Measurements from ENCODE around the gene IGFBP3.

IGFBP3 gene

DNA sequence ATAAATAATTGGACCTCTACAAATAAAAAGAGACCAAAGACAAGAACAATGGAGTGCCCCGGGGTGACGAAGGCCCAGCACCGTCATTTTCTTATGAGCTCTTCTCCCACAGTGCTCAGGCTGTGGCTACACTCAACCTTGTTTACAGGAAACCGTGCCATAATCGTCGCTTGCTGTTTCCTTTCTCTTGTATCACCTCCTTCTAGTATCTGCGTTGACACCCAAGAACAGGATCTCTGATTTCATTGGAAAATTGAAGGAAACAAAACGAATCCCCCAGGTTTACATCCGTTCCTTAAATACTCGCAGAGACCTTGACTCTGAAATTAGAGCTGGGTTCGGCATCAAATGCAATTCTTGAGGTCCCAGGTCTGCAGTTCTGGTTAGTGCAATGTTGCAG is 1.7 kb upstream of the IGFBP3 start:
- DNase-seq (ENCODE audit: low spot score) = no peak

- peak; percentile 68 for DNase-seq (ENCODE audit: low spot score)
Measured at GRCh38 chr7:45921699-45922519, 837 bp upstream of the IGFBP3 start.

- DNase-seq (ENCODE audit: low spot score) = no peak
Measured at GRCh38 chr7:45921381-45921698, 268 bp upstream of the IGFBP3 start.

DNA sequence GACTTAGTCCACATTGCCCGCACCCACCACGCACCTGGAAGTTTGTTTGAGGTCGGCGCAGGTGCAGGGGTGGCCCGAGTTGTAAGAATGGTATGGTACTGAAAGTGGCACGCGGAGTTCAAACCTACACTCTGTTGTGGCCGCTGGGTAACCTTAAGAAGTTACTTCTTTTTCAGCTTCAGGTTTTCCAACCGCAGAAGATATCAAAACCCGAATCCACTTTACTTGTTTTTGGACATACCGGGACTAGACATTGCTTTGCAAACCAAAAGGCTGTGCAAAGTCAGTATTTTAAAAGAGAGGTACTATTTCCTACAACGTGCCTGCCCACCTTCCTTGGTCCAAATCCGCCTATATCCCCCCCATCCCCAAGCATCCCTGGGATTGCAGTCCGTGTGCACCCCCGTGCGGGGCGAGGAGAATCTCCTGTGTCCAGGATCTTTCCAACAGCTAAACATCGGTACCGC is 1.0 kb downstream of the IGFBP3 start:
- no peak for DNase-seq (ENCODE audit: low spot score)

GRCh38 chr7:45919231-45919784 is 1.8 kb downstream of the IGFBP3 start:
- no peak for DNase-seq (ENCODE audit: low spot score)

- DNase-seq (ENCODE audit: low spot score) = no peak
Measured at GRCh38 chr7:45918556-45918955, 2.5 kb downstream of the IGFBP3 start.

DNA sequence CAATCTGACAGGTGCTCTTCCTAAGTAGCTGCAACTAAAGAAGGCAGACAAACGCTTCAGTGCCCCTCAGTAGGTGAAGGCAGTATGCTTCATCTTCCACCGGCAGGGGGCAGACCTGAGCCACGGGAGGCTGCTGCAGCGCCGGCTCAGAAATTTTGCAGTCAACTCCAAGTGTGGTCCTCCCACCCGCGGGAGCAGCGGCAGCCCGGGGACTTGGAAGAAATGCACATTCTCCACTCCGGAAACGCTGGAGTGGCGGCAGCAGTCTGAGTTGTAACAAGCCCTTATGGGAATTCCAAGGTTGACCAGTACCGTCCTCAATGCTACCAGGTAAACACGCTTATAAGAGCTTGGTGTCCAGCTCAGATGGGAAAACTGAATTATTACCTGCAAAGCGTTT is 3.4 kb downstream of the IGFBP3 start:
- DNase-seq (ENCODE audit: low spot score) = peak; percentile 88

GRCh38 chr7:45917064-45917463 is 4.0 kb downstream of the IGFBP3 start:
- DNase-seq (ENCODE audit: low spot score) = no peak

- DNase-seq (ENCODE audit: low spot score) = no peak
Measured at GRCh38 chr7:45915606-45916005, 5.5 kb downstream of the IGFBP3 start.

- DNase-seq (ENCODE audit: low spot score) = no peak
Measured at GRCh38 chr7:45914911-45915310, 6.2 kb downstream of the IGFBP3 start.

GRCh38 chr7:45912972-45913371 is 8.1 kb downstream of the IGFBP3 start:
- no peak for DNase-seq (ENCODE audit: low spot score)

- no peak for DNase-seq (ENCODE audit: low spot score)
Measured at GRCh38 chr7:45911311-45911710, 9.8 kb downstream of the IGFBP3 start.

- DNase-seq (ENCODE audit: low spot score) = no peak
Measured at GRCh38 chr7:45910855-45911254, 10.2 kb downstream of the IGFBP3 start.

- no peak for DNase-seq (ENCODE audit: low spot score)
Measured at GRCh38 chr7:45909561-45909960, 11.5 kb downstream of the IGFBP3 start.

DNA sequence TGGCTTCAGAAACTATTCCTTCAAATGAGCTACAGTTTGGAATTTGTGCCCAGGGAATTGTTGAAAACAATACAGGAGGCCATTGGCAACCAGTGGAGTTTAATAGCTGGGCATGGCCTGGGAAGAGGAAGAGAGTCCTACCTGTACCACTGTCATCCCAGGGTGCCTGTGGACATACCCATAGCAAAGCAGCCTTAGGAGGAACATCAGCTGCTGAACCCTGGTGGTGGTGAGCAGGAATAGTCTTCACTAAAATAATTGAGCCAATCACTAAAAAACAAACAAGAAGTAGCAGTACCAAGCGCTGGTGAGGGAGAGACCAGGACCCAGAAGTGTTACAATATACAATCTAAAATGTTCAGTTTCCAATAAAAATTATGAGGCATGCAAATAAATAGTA is 18.3 kb downstream of the IGFBP3 start:
- DNase-seq (ENCODE audit: low spot score) = no peak

GRCh38 chr7:45901566-45901965 is 19.5 kb downstream of the IGFBP3 start:
- no peak for DNase-seq (ENCODE audit: low spot score)

GRCh38 chr7:45898222-45898621 is 22.9 kb downstream of the IGFBP3 start:
- DNase-seq (ENCODE audit: low spot score) = no peak

DNA sequence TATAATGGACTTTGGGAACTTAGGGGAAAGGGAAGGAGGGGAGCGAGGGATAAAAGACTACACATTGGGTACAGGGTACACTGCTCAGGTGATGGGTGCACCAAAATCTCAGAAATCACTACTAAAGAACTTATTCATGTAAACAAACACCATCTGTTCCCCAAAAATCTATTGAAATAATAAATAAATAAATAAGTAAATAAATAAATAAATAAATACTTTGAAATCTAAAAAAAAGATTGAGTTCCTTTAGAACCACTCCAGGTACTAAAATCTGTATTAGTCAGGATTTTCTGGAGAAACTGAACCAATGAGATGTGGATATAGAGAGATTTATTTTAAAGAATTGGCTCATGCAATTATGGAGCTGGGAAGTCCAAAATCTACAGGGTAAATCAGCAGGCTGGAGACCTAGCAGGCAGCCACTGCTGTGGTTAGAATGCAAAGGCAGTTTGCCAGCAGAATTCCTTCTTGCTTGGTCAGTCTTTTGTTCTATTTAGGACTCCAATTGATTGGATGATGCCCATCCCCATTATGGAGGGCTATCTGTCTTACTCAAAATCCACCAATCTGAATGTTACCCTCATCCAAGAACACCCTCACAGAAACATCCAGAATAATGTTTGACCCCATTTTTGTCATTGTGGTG is 23.9 kb downstream of the IGFBP3 start:
- DNase-seq (ENCODE audit: low spot score) = no peak

DNA sequence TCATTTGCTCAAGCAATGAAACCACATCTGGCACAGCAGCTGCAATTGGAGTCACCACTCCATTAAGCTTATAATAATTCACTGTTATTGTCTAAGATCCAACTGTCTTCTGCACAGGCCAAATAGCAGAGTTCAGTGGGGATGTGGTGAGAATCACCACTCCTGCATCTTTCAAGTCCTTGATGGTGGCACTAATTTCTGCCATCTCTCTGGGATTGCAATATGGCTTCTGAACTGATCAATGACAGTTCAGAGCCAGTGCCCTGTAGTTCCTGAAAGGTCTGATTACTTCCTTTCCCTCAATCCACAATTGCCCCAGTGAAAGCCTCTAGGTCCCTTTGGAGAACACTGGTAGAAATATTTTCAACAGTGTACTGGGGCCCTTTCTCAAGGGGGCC is 26.4 kb downstream of the IGFBP3 start:
- DNase-seq (ENCODE audit: low spot score) = no peak

- no peak for DNase-seq (ENCODE audit: low spot score)
Measured at GRCh38 chr7:45893996-45894664, 26.9 kb downstream of the IGFBP3 start.

- no peak for DNase-seq (ENCODE audit: low spot score)
Measured at GRCh38 chr7:45893374-45893995, 27.6 kb downstream of the IGFBP3 start.

DNA sequence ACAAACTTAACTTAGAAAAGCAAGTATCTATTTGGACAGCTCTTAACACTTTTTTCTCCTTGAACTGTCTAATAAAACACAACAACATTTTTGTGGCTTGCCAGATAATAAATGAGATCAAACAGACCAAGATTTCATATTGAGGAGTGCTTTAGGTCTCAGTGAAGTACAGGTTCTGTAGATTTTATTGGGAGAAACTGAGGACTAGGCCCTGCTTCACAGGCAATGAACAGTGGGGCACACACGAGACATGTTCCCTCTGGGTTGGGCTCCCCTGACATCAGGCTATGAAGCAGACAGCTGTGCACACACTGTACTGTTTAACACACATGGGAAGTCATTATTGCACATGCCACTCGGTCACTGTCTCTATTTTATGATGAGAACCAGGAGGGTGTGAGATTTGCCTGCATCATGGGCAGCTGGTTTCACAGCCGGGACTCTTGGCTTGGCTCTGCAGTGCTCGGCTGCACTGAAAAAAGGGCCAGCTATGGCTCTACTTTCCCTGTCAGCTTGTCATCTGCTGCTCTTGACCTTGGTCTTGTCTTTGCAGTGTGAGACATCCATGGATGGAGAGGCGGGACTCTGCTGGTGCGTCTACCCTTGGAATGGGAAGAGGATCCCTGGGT is 28.6 kb downstream of the IGFBP3 start:
- no peak for DNase-seq (ENCODE audit: low spot score)

Data from HuH-7.5 (cell line).